GM23338 (cell line): ENCODE results near the gene CCDC70. TPM values are rescaled to one million over a fixed set of nuclear protein-coding genes. Genes with fewer than 3 reads are reported as not detected.

Experiments used
- ATAC-seq: fragments of 200-7000 bp; cut with Tn5 transposase; 3 replicates; pipeline ENCODE4 v1.9.1; 2020
- DNase-seq: peaks from one replicate; pipeline ENCODE4 v3.0.0-alpha.2; 2015; ENCODE audit warnings: low spot score
- H2AFZ ChIP-seq: fragments of 200-600 bp; sonication (generic); 2 replicates; pipeline ENCODE4 v1.8.0; 2016; ENCODE audit warnings: antibody characterized with exemption, mild to moderate bottlenecking, moderate library complexity
- H3F3A ChIP-seq: fragments of 200-600 bp; sonication (generic); replicated peaks from 2 replicates; pipeline ENCODE4 v1.8.0; 2017; ENCODE audit warnings: antibody characterized with exemption, mixed run types, low read depth
- H3K27ac ChIP-seq: fragments of 200-600 bp; sonication (generic); 2 replicates; pipeline ENCODE4 v1.6.1; 2016; ENCODE audit warnings: low read depth
- H3K27me3 ChIP-seq: fragments of 200-600 bp; sonication (generic); 2 replicates; pipeline ENCODE4 v1.8.0; 2016; ENCODE audit warnings: mild to moderate bottlenecking, mixed run types, moderate library complexity; ENCODE audit not compliant: insufficient read depth
- H3K36me3 ChIP-seq: fragments of 200-600 bp; sonication (generic); 2 replicates; pipeline ENCODE4 v1.8.0; 2016; ENCODE audit warnings: mild to moderate bottlenecking; ENCODE audit not compliant: insufficient read depth
- H3K4me1 ChIP-seq: fragments of 200-600 bp; sonication (generic); 2 replicates; pipeline ENCODE4 v1.8.0; 2016; ENCODE audit warnings: mild to moderate bottlenecking, moderate library complexity; ENCODE audit not compliant: insufficient read depth
- H3K4me2 ChIP-seq: fragments of 200-600 bp; sonication (generic); 2 replicates; pipeline ENCODE4 v1.7.1; 2017; ENCODE audit warnings: mixed run types
- H3K4me3 ChIP-seq: fragments of 200-600 bp; sonication (generic); 2 replicates; pipeline ENCODE4 v1.6.1; 2016; ENCODE audit warnings: mixed run types
- H3K79me2 ChIP-seq: fragments of 200-600 bp; sonication (generic); replicated peaks from 2 replicates; pipeline ENCODE4 v1.8.0; 2017; ENCODE audit warnings: mild to moderate bottlenecking; ENCODE audit not compliant: insufficient read depth
- H3K9me2 ChIP-seq: fragments of 200-600 bp; sonication (generic); 2 replicates; pipeline ENCODE4 v1.8.0; 2017; ENCODE audit not compliant: insufficient read depth
- H4K20me1 ChIP-seq: fragments of 200-600 bp; sonication (generic); replicated peaks from 2 replicates; pipeline ENCODE4 v1.8.0; 2017; ENCODE audit warnings: mild to moderate bottlenecking; ENCODE audit not compliant: insufficient read depth
- H3K27ac Mint-ChIP-seq: 2 replicates; pipeline ENCODE4 v1.8.0; 2020; ENCODE audit warnings: inconsistent platforms, mild to moderate bottlenecking, moderate library complexity, mixed read lengths
- H3K27me3 Mint-ChIP-seq: 3 replicates; pipeline ENCODE4 v1.8.0; 2022; ENCODE audit warnings: low read depth, mild to moderate bottlenecking, moderate library complexity, mixed read lengths, inconsistent platforms; ENCODE audit not compliant: insufficient read depth, poor library complexity
- H3K36me3 Mint-ChIP-seq: 3 replicates; pipeline ENCODE4 v1.8.0; 2021; ENCODE audit warnings: low read depth, mild to moderate bottlenecking, inconsistent platforms, moderate library complexity, mixed read lengths
- H3K4me1 Mint-ChIP-seq: 3 replicates; pipeline ENCODE4 v1.8.0; 2020; ENCODE audit warnings: mild to moderate bottlenecking, inconsistent platforms, mixed read lengths
- H3K4me3 Mint-ChIP-seq: 3 replicates; pipeline ENCODE4 v1.8.0; 2021; ENCODE audit warnings: moderate library complexity, mild to moderate bottlenecking, inconsistent platforms, mixed read lengths
- H3K9me3 Mint-ChIP-seq: 3 replicates; pipeline ENCODE4 v1.8.0; 2020; ENCODE audit warnings: moderate library complexity, mild to moderate bottlenecking, inconsistent platforms, mixed read lengths
- EZH2 ChIP-seq: fragments of 200-600 bp; sonication (generic); IDR thresholded peaks from one replicate; pipeline ENCODE4 v1.8.0; 2017; ENCODE audit warnings: antibody characterized with exemption, mild to moderate bottlenecking, low read depth; ENCODE audit not compliant: unreplicated experiment
- JUNB ChIP-seq: IDR thresholded peaks from one replicate; pipeline ENCODE4 v1.6.1; 2016; ENCODE audit warnings: antibody characterized with exemption; ENCODE audit not compliant: unreplicated experiment
- POLR2AphosphoS5 ChIP-seq: IDR thresholded peaks from 2 replicates; pipeline ENCODE4 v1.6.1; 2016; ENCODE audit warnings: antibody characterized with exemption, low read depth
- REST ChIP-seq: IDR thresholded peaks from one replicate; pipeline ENCODE4 v1.6.1; 2018; ENCODE audit warnings: antibody characterized with exemption; ENCODE audit not compliant: unreplicated experiment
- STAT1 ChIP-seq: IDR thresholded peaks from one replicate; pipeline ENCODE4 v1.6.1; 2016; ENCODE audit warnings: antibody characterized with exemption; ENCODE audit not compliant: unreplicated experiment
- ZNF114 ChIP-seq: fragments of 250-450 bp; sonication (Bioruptor Pico); IDR thresholded peaks from 2 replicates; pipeline ENCODE4 v1.5.0; 2020; ENCODE audit warnings: mild to moderate bottlenecking, moderate library complexity
- ZNF331 ChIP-seq: fragments of 250-450 bp; sonication (Bioruptor Pico); IDR thresholded peaks from 2 replicates; pipeline ENCODE4 v1.5.0; 2020; ENCODE audit warnings: low read depth, mild to moderate bottlenecking, moderate library complexity
- long read RNA-seq: library from polyadenylated mRNA; unstranded; transcript quantifications from one replicate; pipeline ENCODE4 v2.0.0, GENCODE V29; 2020; ENCODE audit not compliant: unreplicated experiment
- polyA plus RNA-seq: library from polyadenylated mRNA; unstranded; fragments of >200 nt; fragmentation: Nextera tagmentation; extraction: Ambion mirVana; gene quantifications from 2 replicates; pipeline ENCODE4 v1.2.1, GENCODE V29; 2016
- total RNA-seq: library from RNA; depleted of rRNA; stranded (reverse); fragments of >200 nt; shearing (Covaris generic); gene quantifications from 2 replicates; pipeline ENCODE4 v1.2.3, GENCODE V29; 2014; rRNA removed
- TF ChIP-seq, protein P1 (sequence below): IDR thresholded peaks from 2 replicates; pipeline ENCODE4 v1.6.1; 2016; ENCODE audit warnings: antibody characterized with exemption
- TF ChIP-seq, protein P2 (sequence below), 2 experiments: fragments of 200-600 bp in 1 of 2; sonication (generic) in 1 of 2; conservative IDR thresholded peaks; 2 replicates each; pipeline versions ENCODE4 v1.5.1 to v1.6.1; 2016 to 2017; ENCODE audit warnings: antibody characterized with exemption in 2 of 2, low read depth in 2 of 2, mild to moderate bottlenecking in 2 of 2, moderate library complexity in 1 of 2

CCDC70 gene
- not detected in 2 replicates for total RNA-seq
- not detected in 2 replicates for polyA plus RNA-seq
- long read RNA-seq, result 0 reads

- Histone ChIP-seq H3K4me3 (no peak within 1 kb of the TSS), H3K36me3 (no peaks in the 10 kb centered on the region), H3F3A (no peaks in the 10 kb centered on the region), H3K4me2 (no peak within 1 kb of the TSS), H3K4me1 (peaks cover 3% of the 10 kb centered on the region; the same call in 1 of the 2 replicates), H3K9me2 (no peaks in the 10 kb centered on the region), H3K27ac (no peak within 1 kb of the TSS), H3K27me3 (no peaks in the 10 kb centered on the region), H3K79me2 (no peaks in the 10 kb centered on the region), H4K20me1 (no peaks in the 10 kb centered on the region), H2AFZ (no peak within 1 kb of the TSS)
- no peak within 1 kb of the TSS for H3K4me3 Mint-ChIP-seq
- H3K4me1 Mint-ChIP-seq, result peaks cover 11% of the 10 kb centered on the region; the same call in 2 of the 3 replicates
- DNase-seq, result no peak
- ATAC-seq, result no peak
- H3K36me3 Mint-ChIP-seq, result no peaks in the 10 kb centered on the region
- no peak within 1 kb of the TSS for H3K27ac Mint-ChIP-seq
- TF ChIP-seq ZNF331 (CRISPR knock-in tag) (no peak), STAT1 (no peak), POLR2AphosphoS5 (no peak), EZH2 (no peak), ZNF114 (CRISPR knock-in tag) (no peak), REST (no peak)
- TF ChIP-seq, protein P1, sequence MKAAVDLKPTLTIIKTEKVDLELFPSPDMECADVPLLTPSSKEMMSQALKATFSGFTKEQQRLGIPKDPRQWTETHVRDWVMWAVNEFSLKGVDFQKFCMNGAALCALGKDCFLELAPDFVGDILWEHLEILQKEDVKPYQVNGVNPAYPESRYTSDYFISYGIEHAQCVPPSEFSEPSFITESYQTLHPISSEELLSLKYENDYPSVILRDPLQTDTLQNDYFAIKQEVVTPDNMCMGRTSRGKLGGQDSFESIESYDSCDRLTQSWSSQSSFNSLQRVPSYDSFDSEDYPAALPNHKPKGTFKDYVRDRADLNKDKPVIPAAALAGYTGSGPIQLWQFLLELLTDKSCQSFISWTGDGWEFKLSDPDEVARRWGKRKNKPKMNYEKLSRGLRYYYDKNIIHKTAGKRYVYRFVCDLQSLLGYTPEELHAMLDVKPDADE, result no peak
- TF ChIP-seq, protein P2, sequence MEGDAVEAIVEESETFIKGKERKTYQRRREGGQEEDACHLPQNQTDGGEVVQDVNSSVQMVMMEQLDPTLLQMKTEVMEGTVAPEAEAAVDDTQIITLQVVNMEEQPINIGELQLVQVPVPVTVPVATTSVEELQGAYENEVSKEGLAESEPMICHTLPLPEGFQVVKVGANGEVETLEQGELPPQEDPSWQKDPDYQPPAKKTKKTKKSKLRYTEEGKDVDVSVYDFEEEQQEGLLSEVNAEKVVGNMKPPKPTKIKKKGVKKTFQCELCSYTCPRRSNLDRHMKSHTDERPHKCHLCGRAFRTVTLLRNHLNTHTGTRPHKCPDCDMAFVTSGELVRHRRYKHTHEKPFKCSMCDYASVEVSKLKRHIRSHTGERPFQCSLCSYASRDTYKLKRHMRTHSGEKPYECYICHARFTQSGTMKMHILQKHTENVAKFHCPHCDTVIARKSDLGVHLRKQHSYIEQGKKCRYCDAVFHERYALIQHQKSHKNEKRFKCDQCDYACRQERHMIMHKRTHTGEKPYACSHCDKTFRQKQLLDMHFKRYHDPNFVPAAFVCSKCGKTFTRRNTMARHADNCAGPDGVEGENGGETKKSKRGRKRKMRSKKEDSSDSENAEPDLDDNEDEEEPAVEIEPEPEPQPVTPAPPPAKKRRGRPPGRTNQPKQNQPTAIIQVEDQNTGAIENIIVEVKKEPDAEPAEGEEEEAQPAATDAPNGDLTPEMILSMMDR (conservative IDR thresholded peaks at IDR 0.05; ENCODE audit: low read depth in 2 of 2), result no peak
- H3K27me3 Mint-ChIP-seq, result no peaks in the 10 kb centered on the region
- no peaks in the 10 kb centered on the region for H3K9me3 Mint-ChIP-seq
Observed at GRCh38 chr13:51861723-51862300, at the start of gene CCDC70. Gene CCDC70, plus strand, starts transcription at chr13:51861969. Its CDS starts 3,443 bp downstream, at chr13:51865412.

- H3K4me2 ChIP-seq, result no peak overlapping the region
- Mint-ChIP-seq H3K9me3 (no peaks in the 10 kb centered on the region), H3K4me3 (no peak overlapping the region), H3K27me3 (peaks cover 5% of the 10 kb centered on the region), H3K27ac (no peak overlapping the region), H3K4me1 (peaks cover 33% of the 10 kb centered on the region), H3K36me3 (no peaks in the 10 kb centered on the region)
- no peaks in the 10 kb centered on the region for H3K79me2 ChIP-seq
- H3K4me3 ChIP-seq, result no peak overlapping the region
- no peaks in the 10 kb centered on the region for H3K36me3 ChIP-seq
- no peaks in the 10 kb centered on the region for H3K9me2 ChIP-seq
- H3K4me1 ChIP-seq, result peaks cover 26% of the 10 kb centered on the region
- H4K20me1 ChIP-seq, result no peaks in the 10 kb centered on the region
- H3F3A ChIP-seq, result no peaks in the 10 kb centered on the region
- DNase-seq, result no peak
- no peak overlapping the region for H3K27ac ChIP-seq
- no peaks in the 10 kb centered on the region for H3K27me3 ChIP-seq
- H2AFZ ChIP-seq, result no peak overlapping the region
- ATAC-seq, result no peak
- no peak for TF ChIP-seq ZNF114 (CRISPR knock-in tag)
- no peak for TF ChIP-seq JUNB
Observed at GRCh38 chr13:51814071-51814470, 47.7 kb upstream of the CCDC70 start.
